Fibroblast of villous mesenchyme (primary cell): Measurements from ENCODE around the gene WNT7A. TPM values are rescaled to one million over a fixed set of nuclear protein-coding genes. Genes with fewer than 3 reads are reported as not detected.

ENCODE experiments used
- DNase-seq: peaks from one replicate; pipeline ENCODE4 v3.0.0-alpha.2; 2010; ENCODE audit warnings: low read depth
- H3K4me3 ChIP-seq: 2 replicates; pipeline ENCODE4 v1.5.1; 2011; ENCODE audit warnings: low read depth, mild to moderate bottlenecking, low read length
- total RNA-seq: library from RNA; depleted of rRNA; stranded (reverse); fragments of >200 nt; gene quantifications from 2 replicates; pipeline ENCODE4 v1.2.3, GENCODE V29; 2012
- TF ChIP-seq, protein P1 (sequence below): IDR thresholded peaks from 2 replicates; pipeline ENCODE4 v1.5.1; 2012; ENCODE audit warnings: low read depth, mild to moderate bottlenecking, low read length; ENCODE audit not compliant: insufficient read depth

WNT7A gene
- total RNA-seq, 1 donor: not detected

- H3K4me3 ChIP-seq: no peak overlapping the region
- TF ChIP-seq, protein P1, sequence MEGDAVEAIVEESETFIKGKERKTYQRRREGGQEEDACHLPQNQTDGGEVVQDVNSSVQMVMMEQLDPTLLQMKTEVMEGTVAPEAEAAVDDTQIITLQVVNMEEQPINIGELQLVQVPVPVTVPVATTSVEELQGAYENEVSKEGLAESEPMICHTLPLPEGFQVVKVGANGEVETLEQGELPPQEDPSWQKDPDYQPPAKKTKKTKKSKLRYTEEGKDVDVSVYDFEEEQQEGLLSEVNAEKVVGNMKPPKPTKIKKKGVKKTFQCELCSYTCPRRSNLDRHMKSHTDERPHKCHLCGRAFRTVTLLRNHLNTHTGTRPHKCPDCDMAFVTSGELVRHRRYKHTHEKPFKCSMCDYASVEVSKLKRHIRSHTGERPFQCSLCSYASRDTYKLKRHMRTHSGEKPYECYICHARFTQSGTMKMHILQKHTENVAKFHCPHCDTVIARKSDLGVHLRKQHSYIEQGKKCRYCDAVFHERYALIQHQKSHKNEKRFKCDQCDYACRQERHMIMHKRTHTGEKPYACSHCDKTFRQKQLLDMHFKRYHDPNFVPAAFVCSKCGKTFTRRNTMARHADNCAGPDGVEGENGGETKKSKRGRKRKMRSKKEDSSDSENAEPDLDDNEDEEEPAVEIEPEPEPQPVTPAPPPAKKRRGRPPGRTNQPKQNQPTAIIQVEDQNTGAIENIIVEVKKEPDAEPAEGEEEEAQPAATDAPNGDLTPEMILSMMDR: no peak
- DNase-seq: no peak
Observed at GRCh38 chr3:13815088-13815683, 64.7 kb downstream of the WNT7A start.

- DNase-seq: no peak
Observed at GRCh38 chr3:13812034-13812471, 67.8 kb downstream of the WNT7A start.

GRCh38 chr3:13811614-13812013 is 68.3 kb downstream of the WNT7A start:
- TF ChIP-seq, protein P1: no peak
- no peak overlapping the region for H3K4me3 ChIP-seq
- DNase-seq: no peak

More at GRCh38 chr3:13812034-13812471, 67.8 kb downstream of the WNT7A start:
- TF ChIP-seq, protein P1: no peak
- no peak overlapping the region for H3K4me3 ChIP-seq

DNA sequence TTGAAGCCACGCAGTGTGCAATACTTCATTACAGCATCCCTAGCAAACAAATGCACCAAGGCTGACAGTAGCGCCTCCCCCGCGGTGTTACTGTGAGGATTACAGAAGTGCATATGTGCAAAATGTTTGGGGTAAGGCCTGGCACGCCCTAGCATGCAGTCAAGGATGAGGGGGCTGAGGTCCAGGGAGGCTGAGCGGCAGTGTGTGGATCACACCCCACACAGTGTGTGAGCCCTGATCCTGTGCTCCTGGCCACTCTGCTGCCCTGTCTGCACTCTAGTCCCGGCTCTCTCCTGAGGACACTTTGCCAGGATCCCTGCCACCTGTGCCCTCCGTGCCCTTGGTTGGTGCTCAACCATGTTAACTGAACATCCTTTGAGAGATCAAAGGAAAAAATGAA is 71.3 kb downstream of the WNT7A start:
- H3K4me3 ChIP-seq: no peak overlapping the region
- no peak for DNase-seq
- TF ChIP-seq, protein P1: no peak

DNA sequence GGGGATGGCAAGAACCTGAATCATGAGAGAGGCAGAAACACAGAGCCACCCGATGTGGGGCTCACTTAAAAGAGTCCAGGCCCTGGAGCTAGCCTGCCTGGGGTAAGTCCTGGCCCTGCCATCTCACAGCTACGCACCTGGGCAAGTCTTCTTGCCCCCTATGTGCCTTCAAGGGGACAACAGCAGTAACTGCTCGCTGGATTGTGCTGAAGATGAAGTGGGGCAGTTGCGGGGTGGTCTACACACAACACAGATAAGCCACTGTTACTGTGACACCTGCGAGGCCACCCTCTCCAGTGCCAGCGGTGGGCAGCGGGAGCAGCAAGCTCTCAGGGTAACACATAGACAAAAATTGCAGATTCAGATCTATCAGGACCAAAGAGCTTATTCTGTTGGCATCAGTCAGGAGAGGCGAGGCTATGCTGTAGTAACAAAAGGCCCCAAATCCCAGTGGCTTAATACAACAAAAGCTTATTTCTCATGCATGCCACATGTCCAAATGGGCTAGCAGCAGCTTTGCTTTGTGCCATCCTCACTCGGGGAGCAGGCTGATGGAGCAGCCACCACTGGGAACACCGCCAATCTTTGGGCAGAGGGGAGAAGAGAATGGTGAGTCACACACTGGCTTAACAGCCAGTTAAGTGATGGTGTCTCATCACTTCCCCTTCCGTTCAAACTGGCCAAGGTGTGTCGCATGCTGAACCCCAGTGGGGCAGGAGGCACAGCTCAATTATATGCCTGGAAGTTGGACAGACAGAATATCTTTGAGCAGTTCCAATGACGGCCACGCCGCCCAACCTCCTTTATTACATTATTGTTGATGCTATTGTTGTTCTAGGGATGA is 78.3 kb downstream of the WNT7A start:
- TF ChIP-seq, protein P1: no peak
- H3K4me3 ChIP-seq: no peak overlapping the region
- DNase-seq: no peak

DNA sequence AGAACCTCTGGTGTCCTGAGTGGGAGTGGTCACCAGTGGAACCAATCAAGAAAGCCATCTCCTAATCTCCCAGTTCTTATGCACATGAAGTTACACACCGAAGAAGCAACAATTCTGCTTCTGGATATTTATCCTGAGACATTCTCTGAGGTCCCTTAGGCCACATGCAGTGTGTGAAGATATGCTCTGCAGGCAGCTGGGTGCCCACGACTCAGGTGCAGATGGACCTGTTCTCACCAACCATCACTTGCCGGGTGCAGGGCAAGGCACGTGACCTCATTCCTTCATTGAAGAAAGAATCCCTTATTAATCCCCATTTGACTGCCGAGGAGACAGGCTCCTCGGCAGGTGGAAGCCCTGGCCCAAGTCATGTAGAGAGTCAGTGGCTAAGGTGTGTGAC is 79.8 kb downstream of the WNT7A start:
- TF ChIP-seq, protein P1: no peak
- DNase-seq: no peak
- H3K4me3 ChIP-seq: no peak overlapping the region
